Motor neuron (in vitro differentiated cells): ENCODE measurements around the gene ITGBL1. TPM values are rescaled to one million over a fixed set of nuclear protein-coding genes. Genes with fewer than 3 reads are reported as not detected.

Source experiments
- ATAC-seq, 8 experiments: fragments of 200-7000 bp; cut with Tn5 transposase; replicated peaks in 6 of 8; 2 replicates each; pipeline ENCODE4 v1.8.0; 2021; ENCODE audit warnings: mild to moderate bottlenecking in 8 of 8, moderate library complexity in 8 of 8
- H3K27ac ChIP-seq, 2 donors: fragments of 250-450 bp; sonication (Bioruptor Pico); 2 replicates each; pipeline ENCODE4 v1.9.0; 2021; ENCODE audit warnings: antibody characterized with exemption in 2 of 2, mild to moderate bottlenecking in 2 of 2, moderate library complexity in 1 of 2
- H3K4me1 ChIP-seq, 2 donors: fragments of 250-450 bp; sonication (Bioruptor Pico); replicated peaks in 1 of 2; 2 replicates each; pipeline ENCODE4 v1.6.1; 2021; ENCODE audit warnings: antibody characterized with exemption in 2 of 2, mild to moderate bottlenecking in 2 of 2, moderate library complexity in 1 of 2
- H3K4me3 ChIP-seq, 5 donors: fragments of 250-450 bp; sonication (Bioruptor Pico); 2 replicates each; pipeline ENCODE4 v1.9.0; 2021; ENCODE audit warnings: antibody characterized with exemption in 5 of 5, mild to moderate bottlenecking in 5 of 5, moderate library complexity in 4 of 5
- WGBS, 10 experiments: fragments of 450-650 bp; shearing (Covaris generic); methylation state at CpG; one replicate each; pipeline ENCODE4 v1.0.0; 2022; 5-methylcytosine and 5-hydroxymethylcytosine counted together
- in situ Hi-C, 9 experiments: fragments of 400-800 bp; cut with MboI; loops; one replicate each; pipeline ENCODE4 v1.15.0; 2021; ENCODE audit warnings: low sequenced_read_pairs in 9 of 9, low pct_unique_long_range_greater_than_20kb in 2 of 9; ENCODE audit not compliant: unreplicated experiment in 9 of 9
- total RNA-seq, 8 experiments: library from RNA; unstranded; fragments of 300-600 nt; gene quantifications; 2 replicates each; pipeline versions ENCODE4 v1.2.3 to v1.2.4, GENCODE V29; 2022

ITGBL1 gene
- total RNA-seq, 8 experiments from 2014 or later, result 3.2 to 187 (median 7.1) TPM; not detected in 4

- Histone ChIP-seq H3K4me1 (no peaks in the 10 kb centered on the region), H3K27ac (no peak overlapping the region), H3K4me3 (no peak overlapping the region)
- in situ Hi-C loops, result no loop called here
- 89 to 100% (median 94%) methylated on average over 3 of the region's 3 CpGs; no CpG with 5 or more reads in 5 of the 10 experiments for WGBS, 10 experiments
- ATAC-seq, result no peak
These were observed 27.4 kb upstream of the ITGBL1 start for GRCh38 chr13:101425156-101425471.

DNA sequence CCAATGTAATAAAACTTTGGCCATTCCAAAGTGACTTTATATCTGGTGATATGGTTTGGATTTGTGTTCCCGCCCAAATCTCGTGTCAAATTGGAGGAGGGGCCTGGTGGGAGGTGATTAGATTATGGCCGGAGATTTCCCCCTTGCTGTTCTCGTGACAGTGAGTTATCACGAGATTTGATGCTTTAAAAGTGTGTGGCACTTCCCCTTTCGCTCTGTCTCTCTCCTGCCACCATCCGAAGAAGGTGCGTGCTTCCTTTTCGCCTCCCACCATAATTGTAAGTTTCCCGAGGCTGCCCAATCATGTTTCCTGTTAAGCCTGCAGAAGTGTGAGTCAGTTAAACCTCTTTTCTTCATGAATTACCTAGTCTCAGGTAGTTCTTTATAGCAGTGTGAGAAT lies 26.9 kb upstream of the ITGBL1 start:
- Histone ChIP-seq H3K27ac (no peak overlapping the region), H3K4me3 (no peak overlapping the region), H3K4me1 (no peaks in the 10 kb centered on the region)
- in situ Hi-C loops, result no loop called here
- ATAC-seq, result no peak
- 40 to 85% (median 73%) methylated on average over 1 to 8 of the region's 10 CpGs for WGBS, 10 experiments

GRCh38 chr13:101429733-101430132 lies 22.7 kb upstream of the ITGBL1 start:
- ATAC-seq, result no peak
- H3K4me1 ChIP-seq, result no peaks in the 10 kb centered on the region
- in situ Hi-C loops, result no loop called here
- no peak overlapping the region for H3K4me3 ChIP-seq
- H3K27ac ChIP-seq, result no peak overlapping the region
- WGBS, 10 experiments, result 90 to 100% (median 100%) methylated on average over 1 to 3 of the region's 3 CpGs; no CpG with 5 or more reads in 2 of the 10 experiments

DNA sequence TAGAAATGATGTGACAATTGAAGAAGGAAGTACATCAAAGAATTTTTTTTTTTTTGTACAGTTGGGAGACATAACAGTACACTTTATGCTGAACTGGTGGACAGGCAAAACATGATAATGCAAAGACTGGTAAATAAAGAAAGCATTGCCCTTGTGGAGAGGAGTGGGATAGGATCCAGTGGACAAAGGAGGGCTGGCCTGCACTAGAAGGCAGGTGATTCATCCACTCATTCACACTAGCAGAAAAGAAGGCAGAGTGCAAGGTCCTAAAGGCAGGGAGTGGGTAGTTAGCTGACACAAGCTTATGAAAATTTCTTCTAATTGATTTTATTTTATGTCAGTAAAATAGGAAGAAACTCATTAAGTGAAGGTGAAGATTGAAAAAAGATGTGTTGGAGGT lies 18.6 kb upstream of the ITGBL1 start:
- in situ Hi-C loops, result no loop called here
- ATAC-seq, result no peak
- Histone ChIP-seq H3K4me3 (no peak overlapping the region), H3K27ac (no peak overlapping the region), H3K4me1 (no peaks in the 10 kb centered on the region)

DNA sequence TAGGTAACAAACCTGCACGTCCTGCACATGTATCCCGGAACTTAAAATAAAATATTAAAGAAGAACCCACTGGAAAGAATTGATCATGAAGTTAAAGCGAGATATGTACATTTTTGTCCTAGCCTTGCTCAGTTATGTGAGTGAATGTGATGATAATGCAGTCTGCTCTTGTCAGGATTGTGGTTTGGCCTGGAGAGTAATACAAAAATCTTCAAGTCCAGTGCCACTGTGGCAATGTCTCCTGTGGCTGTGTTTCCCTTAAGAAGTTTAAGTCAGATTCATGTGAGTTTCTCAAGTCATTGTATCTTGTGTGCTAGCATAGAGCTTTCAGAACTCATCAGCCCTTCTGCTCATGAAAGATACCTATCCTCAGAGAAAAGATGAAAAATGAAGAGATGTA lies 18.0 kb upstream of the ITGBL1 start:
- Histone ChIP-seq H3K4me3 (no peak overlapping the region), H3K27ac (no peak overlapping the region), H3K4me1 (no peaks in the 10 kb centered on the region)
- 55 to 100% (median 83%) methylated on average over 1 to 3 of the region's 3 CpGs for WGBS, 10 experiments
- ATAC-seq, result no peak
- in situ Hi-C loops, result no loop called here

DNA sequence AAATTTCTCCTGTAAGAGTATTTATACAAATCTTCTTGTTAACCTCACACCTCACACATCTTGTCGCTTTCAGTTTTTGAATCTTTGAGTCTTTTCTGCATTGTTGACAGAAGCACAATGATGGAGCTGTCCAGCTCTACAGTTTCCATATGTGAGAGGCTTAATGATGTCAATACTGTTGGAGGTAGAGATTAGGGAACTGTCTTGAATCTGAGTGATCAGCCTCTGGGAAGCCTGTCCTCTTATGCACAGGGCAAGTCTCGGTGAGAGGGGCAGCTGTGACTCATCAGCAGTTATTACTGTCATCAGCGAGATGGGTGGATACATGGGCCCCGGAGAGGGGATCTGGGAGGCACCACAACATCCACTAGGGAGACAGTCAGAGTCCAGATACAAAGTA lies 4.6 kb upstream of the ITGBL1 start:
- Histone ChIP-seq H3K4me1 (no peaks in the 10 kb centered on the region), H3K27ac (no peak overlapping the region), H3K4me3 (no peak overlapping the region)
- in situ Hi-C loops, result no loop called here
- 50 to 100% (median 85%) methylated on average over 1 to 3 of the region's 4 CpGs; no CpG with 5 or more reads in 5 of the 10 experiments for WGBS, 10 experiments
- ATAC-seq, result peak in 4 of 8 experiments; percentile 24 to 56 (median 37)

DNA sequence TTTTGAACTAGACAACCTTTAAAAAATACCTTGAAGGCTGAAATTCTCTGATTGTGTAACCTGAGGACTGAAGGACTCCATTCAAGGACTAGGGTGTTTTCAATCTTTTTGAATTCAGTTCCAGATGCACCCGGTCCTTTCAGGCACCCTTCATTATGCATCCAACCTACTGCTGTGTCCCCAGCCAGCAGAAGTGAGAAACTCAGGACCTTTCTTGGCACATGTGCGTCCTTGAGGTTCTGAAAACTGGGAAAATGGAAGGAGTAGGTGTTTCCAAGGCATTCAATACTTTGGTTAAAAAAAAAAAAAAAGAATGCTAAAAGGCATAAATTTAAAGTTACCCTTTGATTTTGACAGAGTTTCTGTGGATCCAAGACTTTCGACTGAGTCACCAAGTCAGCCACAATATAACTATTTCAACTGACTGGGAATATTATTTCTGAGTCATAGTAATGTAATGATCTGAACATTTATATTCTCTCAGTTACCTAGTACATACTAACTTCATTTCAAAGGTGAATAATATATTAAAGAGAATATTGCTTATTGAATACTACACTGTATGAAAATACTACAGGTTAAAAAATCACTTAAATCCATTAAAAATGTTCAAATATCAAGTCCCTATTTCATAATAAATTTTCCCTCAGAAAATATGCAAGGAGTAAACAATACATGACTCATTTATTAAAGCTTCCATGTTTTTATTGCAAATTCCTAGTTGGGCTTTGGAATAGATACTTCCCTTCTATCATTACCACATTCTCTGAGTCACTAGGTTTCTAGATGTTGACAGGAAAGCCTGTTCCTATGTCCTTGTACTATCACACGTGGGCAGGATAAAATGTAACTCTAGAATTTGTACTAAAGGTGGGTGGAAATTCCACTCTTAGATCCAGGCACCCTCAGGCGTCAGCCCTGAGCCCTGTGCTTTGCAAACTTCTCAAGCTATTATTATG lies 2.4 kb upstream of the ITGBL1 start:
- in situ Hi-C loops, result loop anchor here in 3 of 9 experiments (25.0 kb wide), 2 partner anchors 288 to 313 kb away; no protein-coding TSS in a partner anchor
- 0 to 80% (median 60%) methylated on average over 2 to 5 of the region's 5 CpGs; no CpG with 5 or more reads in 1 of the 10 experiments for WGBS, 10 experiments
- peak in 4 of 8 experiments; percentile 43 to 55 (median 48) for ATAC-seq

DNA sequence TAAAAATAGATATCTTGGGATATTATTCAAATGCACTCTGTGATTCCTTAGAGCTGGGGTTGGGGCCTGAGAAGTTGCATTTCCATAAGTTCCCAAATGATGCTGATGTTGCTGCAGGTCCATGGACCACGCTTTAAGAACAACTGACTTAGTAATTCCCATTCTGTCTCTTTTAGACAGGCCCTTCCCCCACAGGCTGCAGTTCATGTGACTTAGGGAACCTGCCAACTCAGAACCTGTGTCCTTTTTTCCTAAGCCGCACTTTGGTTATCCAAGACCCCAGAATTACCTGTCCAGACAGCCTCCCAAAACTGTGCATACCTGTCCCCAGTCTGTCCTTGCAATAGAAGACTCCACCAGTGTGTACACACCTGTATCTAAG lies 1.7 kb upstream of the ITGBL1 start:
- 43 to 100% (median 100%) methylated on average over 1 to 2 of the region's 2 CpGs; no CpG with 5 or more reads in 4 of the 10 experiments for WGBS, 10 experiments
- no peak for ATAC-seq
- no peak overlapping the region for H3K27ac ChIP-seq
- in situ Hi-C loops, result loop anchor here in 3 of 9 experiments (25.0 kb wide), 2 partner anchors 288 to 313 kb away; no protein-coding TSS in a partner anchor
- no peak overlapping the region for H3K4me3 ChIP-seq
- no peaks in the 10 kb centered on the region for H3K4me1 ChIP-seq

More for the DNA sequence above, 2.4 kb upstream of the ITGBL1 start:
- Histone ChIP-seq H3K27ac (no peak overlapping the region), H3K4me1 (no peaks in the 10 kb centered on the region), H3K4me3 (no peak overlapping the region)

GRCh38 chr13:101451641-101452040 lies 834 bp upstream of the ITGBL1 start:
- Histone ChIP-seq H3K27ac (no peak overlapping the region), H3K4me1 (no peaks in the 10 kb centered on the region), H3K4me3 (no peak overlapping the region)
- in situ Hi-C loops, result loop anchor here in 3 of 9 experiments (25.0 kb wide), 2 partner anchors 289 to 314 kb away; no protein-coding TSS in a partner anchor
- no peak for ATAC-seq

DNA sequence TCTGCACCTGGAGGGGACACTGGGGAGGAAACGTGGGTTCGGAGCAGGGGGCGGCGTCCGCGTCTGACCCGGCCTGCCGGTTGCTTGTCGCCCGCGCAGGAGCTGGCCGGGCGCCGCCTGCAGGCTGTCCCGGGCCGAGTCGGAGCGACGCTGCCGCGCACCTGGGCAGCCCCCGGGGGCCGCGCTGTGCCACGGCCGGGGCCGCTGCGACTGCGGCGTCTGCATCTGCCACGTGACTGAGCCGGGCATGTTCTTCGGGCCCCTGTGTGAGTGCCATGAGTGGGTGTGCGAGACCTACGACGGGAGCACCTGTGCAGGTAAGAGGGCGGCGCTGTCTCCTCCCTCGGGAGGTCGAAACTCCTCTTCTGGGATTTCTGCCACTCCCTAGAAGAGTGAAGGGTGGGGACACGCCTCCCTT lies 1.3 kb downstream of the ITGBL1 start:
- in situ Hi-C loops, result loop anchor here in 3 of 9 experiments (25.0 kb wide), 2 partner anchors 291 to 316 kb away; no protein-coding TSS in a partner anchor
- 2 to 69% (median 39%) methylated on average over 1 to 26 of the region's 41 CpGs; no CpG with 5 or more reads in 6 of the 10 experiments for WGBS, 10 experiments
- no peak overlapping the region for H3K4me3 ChIP-seq
- H3K4me1 ChIP-seq, result no peaks in the 10 kb centered on the region
- peak in 3 of 8 experiments; percentile 3 to 57 (median 12) for ATAC-seq
- H3K27ac ChIP-seq, result no peak overlapping the region

- Histone ChIP-seq H3K4me1 (no peaks in the 10 kb centered on the region), H3K27ac (no peak overlapping the region), H3K4me3 (no peak overlapping the region)
- WGBS, 10 experiments, result 0 to 100% (median 43%) methylated on average over 1 to 2 of the region's 2 CpGs; no CpG with 5 or more reads in 1 of the 10 experiments
- in situ Hi-C loops, result loop anchor here in 3 of 9 experiments (25.0 kb wide), 2 partner anchors 292 to 317 kb away; no protein-coding TSS in a partner anchor
- no peak for ATAC-seq
These were observed 2.3 kb downstream of the ITGBL1 start for GRCh38 chr13:101454767-101455166.

GRCh38 chr13:101455863-101456262 lies 3.4 kb downstream of the ITGBL1 start:
- Histone ChIP-seq H3K4me1 (no peaks in the 10 kb centered on the region), H3K27ac (no peak overlapping the region), H3K4me3 (no peak overlapping the region)
- in situ Hi-C loops, result loop anchor here in 3 of 9 experiments (25.0 kb wide), 2 partner anchors 294 to 319 kb away; no protein-coding TSS in a partner anchor
- WGBS, 10 experiments, result 0 to 75% (median 7%) methylated on average over 1 to 3 of the region's 3 CpGs; no CpG with 5 or more reads in 2 of the 10 experiments
- peak in 6 of 8 experiments; percentile 28 to 94 (median 70) for ATAC-seq

DNA sequence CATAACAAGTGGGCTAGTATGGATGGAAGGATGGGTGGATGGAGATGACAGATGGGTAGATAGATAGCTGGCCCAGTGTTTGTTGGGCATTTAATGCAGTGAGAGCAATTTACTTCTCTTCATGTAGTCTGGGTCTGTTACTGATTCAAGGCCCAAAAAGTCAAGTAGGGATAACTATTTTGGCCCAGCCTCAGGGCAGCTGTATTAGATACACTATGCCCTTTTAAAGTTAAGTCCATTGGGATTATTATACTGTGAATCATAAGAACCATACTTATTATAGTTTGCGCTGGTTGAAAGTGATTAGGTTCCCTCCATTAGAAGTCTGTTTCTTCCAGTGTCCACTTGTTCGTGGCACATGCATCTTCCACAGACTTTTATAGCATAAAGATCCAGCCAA lies 4.7 kb downstream of the ITGBL1 start:
- ATAC-seq, result no peak

More for the DNA sequence above, 4.7 kb downstream of the ITGBL1 start:
- Histone ChIP-seq H3K4me3 (no peak overlapping the region), H3K4me1 (no peaks in the 10 kb centered on the region), H3K27ac (no peak overlapping the region)
- in situ Hi-C loops, result loop anchor here in 3 of 9 experiments (25.0 kb wide), 2 partner anchors 295 to 320 kb away; no protein-coding TSS in a partner anchor
- WGBS, 10 experiments, result 87 to 100% (median 100%) methylated on average over 1 to 2 of the region's 2 CpGs; no CpG with 5 or more reads in 7 of the 10 experiments
